Memory B cell (primary cell): ENCODE data around the gene JUP.

Experiments
- ATAC-seq: fragments of 150-1000 bp; cut with Tn5 transposase; 2 replicates; pipeline ENCODE4 v1.10.0; 2021; ENCODE audit warnings: low read depth, mild to moderate bottlenecking, moderate library complexity
- DNase-seq, 2 donors: peaks; one replicate each; pipeline ENCODE4 v3.0.0; 2022; ENCODE audit warnings: low spot score in 2 of 2
- H3K27ac Mint-ChIP-seq: one replicate; pipeline ENCODE4 v1.8.0; 2022; ENCODE audit warnings: mild to moderate bottlenecking, moderate library complexity, mixed read lengths
- H3K27me3 Mint-ChIP-seq: one replicate; pipeline ENCODE4 v1.8.0; 2022; ENCODE audit warnings: mixed read lengths
- H3K36me3 Mint-ChIP-seq: one replicate; pipeline ENCODE4 v1.8.0; 2022; ENCODE audit warnings: mild to moderate bottlenecking, mixed read lengths
- H3K4me1 Mint-ChIP-seq: one replicate; pipeline ENCODE4 v1.8.0; 2022; ENCODE audit warnings: mixed read lengths
- H3K4me3 Mint-ChIP-seq: one replicate; pipeline ENCODE4 v1.8.0; 2022; ENCODE audit warnings: mild to moderate bottlenecking, moderate library complexity, mixed read lengths
- H3K9me3 Mint-ChIP-seq: one replicate; pipeline ENCODE4 v1.8.0; 2022; ENCODE audit warnings: mixed read lengths

The JUP gene

GRCh38 chr17:41814195-41814594 lies 27.7 kb upstream of the JUP start:
- Mint-ChIP-seq H3K27ac (no peak overlapping the region), H3K4me3 (no peak overlapping the region)
- ATAC-seq: no peak

GRCh38 chr17:41813699-41814124 lies 27.2 kb upstream of the JUP start:
- DNase-seq: no peak

More at GRCh38 chr17:41814195-41814594, 27.7 kb upstream of the JUP start:
- peaks cover 13% of the 10 kb centered on the region for H3K27me3 Mint-ChIP-seq
- H3K36me3 Mint-ChIP-seq: no peaks in the 10 kb centered on the region
- H3K9me3 Mint-ChIP-seq: no peaks in the 10 kb centered on the region
- no peak for DNase-seq
- peaks cover 18% of the 10 kb centered on the region for H3K4me1 Mint-ChIP-seq

GRCh38 chr17:41813152-41813680 lies 26.7 kb upstream of the JUP start:
- DNase-seq: no peak
- Mint-ChIP-seq H3K27me3 (peaks cover 10% of the 10 kb centered on the region), H3K4me3 (peak overlapping the region; percentile 62), H3K9me3 (no peaks in the 10 kb centered on the region), H3K27ac (no peak overlapping the region), H3K4me1 (peaks cover 16% of the 10 kb centered on the region), H3K36me3 (no peaks in the 10 kb centered on the region)
- ATAC-seq: no peak

More at GRCh38 chr17:41813699-41814124, 27.2 kb upstream of the JUP start:
- Mint-ChIP-seq H3K27ac (no peak overlapping the region), H3K9me3 (no peaks in the 10 kb centered on the region), H3K36me3 (no peaks in the 10 kb centered on the region), H3K4me1 (peaks cover 18% of the 10 kb centered on the region), H3K27me3 (peaks cover 11% of the 10 kb centered on the region), H3K4me3 (peak overlapping the region; percentile 62)
- no peak for ATAC-seq

GRCh38 chr17:41812381-41813151 lies 26.1 kb upstream of the JUP start, which contains the start of gene FKBP10:
TSS of gene FKBP10 (plus strand) at chr17:41813004. CDS start at chr17:41813035, 31 bp downstream.
- Mint-ChIP-seq H3K27ac (peak within 1 kb of the TSS; percentile 68), H3K9me3 (no peaks in the 10 kb centered on the region), H3K27me3 (peaks cover 6% of the 10 kb centered on the region), H3K4me1 (peaks cover 13% of the 10 kb centered on the region), H3K4me3 (peak within 1 kb of the TSS; percentile 93), H3K36me3 (no peaks in the 10 kb centered on the region)
- peak in 1 of 2 donors; percentile 36 for DNase-seq
- ATAC-seq: peak; percentile 11

- no peaks in the 10 kb centered on the region for H3K9me3 Mint-ChIP-seq
- peak within 1 kb of the TSS; percentile 93 for H3K4me3 Mint-ChIP-seq
- peak within 1 kb of the TSS; percentile 68 for H3K27ac Mint-ChIP-seq
- DNase-seq (peak; percentile 72 to 90), ATAC-seq (peak; percentile 91)
- H3K4me1 Mint-ChIP-seq: peaks cover 13% of the 10 kb centered on the region
- no peaks in the 10 kb centered on the region for H3K36me3 Mint-ChIP-seq
- peaks cover 6% of the 10 kb centered on the region for H3K27me3 Mint-ChIP-seq
These were observed 25.3 kb upstream of the JUP start, which contains the start of gene P3H4 for GRCh38 chr17:41811549-41812380. TSS of gene P3H4 (minus strand) at chr17:41811949. CDS start at chr17:41811915, 34 bp downstream.

GRCh38 chr17:41810659-41811548 lies 24.4 kb upstream of the JUP start:
- Mint-ChIP-seq H3K4me3 (peak overlapping the region; percentile 93), H3K36me3 (no peaks in the 10 kb centered on the region), H3K4me1 (peaks cover 13% of the 10 kb centered on the region), H3K27ac (no peak overlapping the region), H3K9me3 (no peaks in the 10 kb centered on the region), H3K27me3 (peaks cover 6% of the 10 kb centered on the region)
- DNase-seq (no peak), ATAC-seq (peak; percentile 46)

- no peaks in the 10 kb centered on the region for H3K36me3 Mint-ChIP-seq
- no peaks in the 10 kb centered on the region for H3K9me3 Mint-ChIP-seq
- H3K27me3 Mint-ChIP-seq: peaks cover 8% of the 10 kb centered on the region
- ATAC-seq (no peak), DNase-seq (no peak)
- no peak overlapping the region for H3K4me3 Mint-ChIP-seq
- peaks cover 11% of the 10 kb centered on the region for H3K4me1 Mint-ChIP-seq
- no peak overlapping the region for H3K27ac Mint-ChIP-seq
These were observed 20.4 kb upstream of the JUP start for GRCh38 chr17:41806685-41807445.

GRCh38 chr17:41803049-41804020 lies 16.8 kb upstream of the JUP start:
- Mint-ChIP-seq H3K4me3 (no peak overlapping the region), H3K4me1 (peaks cover 13% of the 10 kb centered on the region), H3K27me3 (peaks cover 5% of the 10 kb centered on the region), H3K27ac (no peak overlapping the region), H3K36me3 (no peaks in the 10 kb centered on the region), H3K9me3 (no peaks in the 10 kb centered on the region)
- ATAC-seq (peak; percentile 69), DNase-seq (peak in 1 of 2 donors; percentile 16)

- no peak overlapping the region for H3K4me3 Mint-ChIP-seq
- no peaks in the 10 kb centered on the region for H3K9me3 Mint-ChIP-seq
- H3K27ac Mint-ChIP-seq: no peak overlapping the region
- H3K27me3 Mint-ChIP-seq: peaks cover 7% of the 10 kb centered on the region
- ATAC-seq: peak; percentile 82
- no peaks in the 10 kb centered on the region for H3K36me3 Mint-ChIP-seq
- peaks cover 13% of the 10 kb centered on the region for H3K4me1 Mint-ChIP-seq
- DNase-seq: peak; percentile 75 to 78
These were observed 15.1 kb upstream of the JUP start for GRCh38 chr17:41801374-41802271.

- peak; percentile 16 for ATAC-seq
- H3K27me3 Mint-ChIP-seq: peaks cover 7% of the 10 kb centered on the region
- H3K27ac Mint-ChIP-seq: no peak overlapping the region
- no peaks in the 10 kb centered on the region for H3K9me3 Mint-ChIP-seq
- DNase-seq: no peak
- H3K4me3 Mint-ChIP-seq: no peak overlapping the region
- H3K4me1 Mint-ChIP-seq: peaks cover 13% of the 10 kb centered on the region
- H3K36me3 Mint-ChIP-seq: no peaks in the 10 kb centered on the region
These were observed 14.3 kb upstream of the JUP start for GRCh38 chr17:41800601-41801373.
